OCI-LY7 (cell line): ENCODE data around the gene UBAP2L. TPM values are rescaled to one million over a fixed set of nuclear protein-coding genes. Genes with fewer than 3 reads are reported as not detected.

ENCODE experiments used
- BruUV-seq: library from RNA; stranded (reverse); fragments of 400-500 nt; replicated peaks from 2 replicates; lab custom pipeline; 2021; lab: Mats Ljungman, UMichigan
- CTCF ChIA-PET: fragments of 300-600 bp; sonication (Branson Sonifier 250); formaldehyde crosslinking; loops from one replicate; lab custom pipeline; 2022; ENCODE audit warnings: antibody characterized with exemption; ENCODE audit not compliant: unreplicated experiment; lab: Charles Lee
- POLR2A ChIA-PET: fragments of 300-600 bp; sonication (Branson Sonifier 250); formaldehyde crosslinking; loops from one replicate; lab custom pipeline; 2022; ENCODE audit warnings: antibody characterized with exemption; lab: Charles Lee
- DNase-seq: peaks from one replicate; pipeline ENCODE4 v3.0.0-alpha.2; 2015; ENCODE audit warnings: low spot score
- H2AFZ ChIP-seq: fragments of 200-600 bp; sonication (generic), shearing (Covaris generic); 2 replicates; pipeline ENCODE4 v1.6.1; 2014; ENCODE audit warnings: mild to moderate bottlenecking, antibody characterized with exemption, low read length, moderate library complexity
- H3K27ac ChIP-seq: fragments of 200-600 bp; sonication (generic); 2 replicates; pipeline ENCODE4 v1.5.1; 2014; ENCODE audit warnings: mixed run types, low read depth, mild to moderate bottlenecking, moderate library complexity, low read length, inconsistent platforms; ENCODE audit not compliant: poor library complexity, severe bottlenecking
- H3K36me3 ChIP-seq: fragments of 200-600 bp; sonication (generic); 2 replicates; pipeline ENCODE4 v1.6.1; 2014; ENCODE audit warnings: mild to moderate bottlenecking, antibody characterized with exemption, low read length, moderate library complexity, mixed read lengths; ENCODE audit not compliant: insufficient read depth
- H3K4me1 ChIP-seq: fragments of 200-600 bp; sonication (generic); 2 replicates; pipeline ENCODE4 v1.5.1; 2014; ENCODE audit warnings: mild to moderate bottlenecking, low read length; ENCODE audit not compliant: insufficient read depth, poor library complexity, severe bottlenecking
- H3K4me2 ChIP-seq: fragments of 200-600 bp; sonication (generic); 2 replicates; pipeline ENCODE4 v1.6.1; 2014; ENCODE audit warnings: mild to moderate bottlenecking, low read length
- H3K4me3 ChIP-seq: fragments of 200-600 bp; sonication (generic); 2 replicates; pipeline ENCODE4 v1.5.1; 2014; ENCODE audit warnings: mild to moderate bottlenecking, low read depth, low read length; ENCODE audit not compliant: poor library complexity, severe bottlenecking
- H3K79me2 ChIP-seq: fragments of 200-600 bp; sonication (generic); 2 replicates; pipeline ENCODE4 v1.6.1; 2016; ENCODE audit warnings: low read depth, mild to moderate bottlenecking, low read length, moderate library complexity, mixed read lengths; ENCODE audit not compliant: insufficient read depth
- H3K9me2 ChIP-seq: fragments of 200-600 bp; sonication (generic); 2 replicates; pipeline ENCODE4 v1.6.1; 2016; ENCODE audit warnings: mild to moderate bottlenecking, low read length, mixed read lengths; ENCODE audit not compliant: insufficient read depth
- H3K9me3 ChIP-seq: fragments of 200-600 bp; sonication (generic); 2 replicates; pipeline ENCODE4 v1.6.1; 2014; ENCODE audit warnings: mild to moderate bottlenecking, mixed run types, low read length, mixed read lengths
- H4K20me1 ChIP-seq: fragments of 200-600 bp; sonication (generic); 2 replicates; pipeline ENCODE4 v1.6.1; 2014; ENCODE audit warnings: mild to moderate bottlenecking, antibody characterized with exemption, low read length, moderate library complexity, mixed read lengths; ENCODE audit not compliant: insufficient read depth
- EZH2phosphoT487 ChIP-seq: fragments of 200-600 bp; sonication (generic); IDR thresholded peaks from 2 replicates; pipeline ENCODE4 v1.6.1; 2018; ENCODE audit warnings: low read depth, borderline replicate concordance, mild to moderate bottlenecking, mixed run types, antibody characterized with exemption, low read length, moderate library complexity, mixed read lengths
- intact Hi-C: fragments of 100-400 bp; cut with micrococcal nuclease; formaldehyde crosslinking; loops from one replicate; pipeline ENCODE4 v1.10.0; 2022; ENCODE audit not compliant: unreplicated experiment
- total RNA-seq, 2 experiments: library from RNA; depleted of rRNA in 1 of 2; stranded (reverse); fragments of >200 nt in 1 of 2; shearing (Covaris generic) in 1 of 2; gene quantifications; 2 replicates each; pipeline ENCODE4 v1.2.3, GENCODE V29; 2014 to 2022
- TF ChIP-seq, protein P1 (sequence below): fragments of 200-600 bp; sonication (generic); conservative IDR thresholded peaks from 2 replicates; pipeline ENCODE4 v1.5.1; 2014; ENCODE audit warnings: mild to moderate bottlenecking, antibody characterized with exemption, low read length, moderate library complexity, mixed read lengths

UBAP2L gene
- total RNA-seq, 2 experiments from 2014 or later: 80.4 to 179 TPM

DNA sequence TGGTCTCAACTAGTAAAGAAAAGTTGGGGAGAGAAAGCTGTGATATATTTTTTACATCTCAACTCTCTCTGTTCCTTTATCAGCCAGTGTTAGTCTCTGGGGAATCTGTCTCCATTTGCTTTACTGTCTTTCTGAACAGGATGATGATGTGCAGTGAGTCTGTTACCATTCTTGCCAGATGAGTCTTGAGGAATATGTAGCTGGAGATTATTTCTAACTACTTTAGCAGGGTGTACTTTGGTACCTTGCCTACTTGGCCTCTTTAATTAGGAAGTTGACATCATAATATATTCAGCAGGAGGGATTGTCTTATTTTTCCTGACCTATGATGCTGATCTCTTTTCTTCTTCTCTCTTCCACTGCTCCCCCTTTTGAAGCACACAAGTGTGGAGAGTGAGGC, 35.9 kb downstream of the UBAP2L start:
- Histone ChIP-seq H2AFZ (no peak overlapping the region), H3K36me3 (peaks cover 100% of the 10 kb centered on the region), H3K79me2 (no peaks in the 10 kb centered on the region), H4K20me1 (no peaks in the 10 kb centered on the region; the same call in 1 of the 2 replicates), H3K27ac (no peak overlapping the region), H3K4me2 (no peak overlapping the region), H3K4me3 (no peak overlapping the region), H3K4me1 (no peaks in the 10 kb centered on the region), H3K9me2 (no peaks in the 10 kb centered on the region), H3K9me3 (no peaks in the 10 kb centered on the region)
- no peak for DNase-seq
- ChIA-PET CTCF (no interaction called here), POLR2A (no interaction called here)
- no peak for TF ChIP-seq EZH2phosphoT487
- TF ChIP-seq, protein P1, sequence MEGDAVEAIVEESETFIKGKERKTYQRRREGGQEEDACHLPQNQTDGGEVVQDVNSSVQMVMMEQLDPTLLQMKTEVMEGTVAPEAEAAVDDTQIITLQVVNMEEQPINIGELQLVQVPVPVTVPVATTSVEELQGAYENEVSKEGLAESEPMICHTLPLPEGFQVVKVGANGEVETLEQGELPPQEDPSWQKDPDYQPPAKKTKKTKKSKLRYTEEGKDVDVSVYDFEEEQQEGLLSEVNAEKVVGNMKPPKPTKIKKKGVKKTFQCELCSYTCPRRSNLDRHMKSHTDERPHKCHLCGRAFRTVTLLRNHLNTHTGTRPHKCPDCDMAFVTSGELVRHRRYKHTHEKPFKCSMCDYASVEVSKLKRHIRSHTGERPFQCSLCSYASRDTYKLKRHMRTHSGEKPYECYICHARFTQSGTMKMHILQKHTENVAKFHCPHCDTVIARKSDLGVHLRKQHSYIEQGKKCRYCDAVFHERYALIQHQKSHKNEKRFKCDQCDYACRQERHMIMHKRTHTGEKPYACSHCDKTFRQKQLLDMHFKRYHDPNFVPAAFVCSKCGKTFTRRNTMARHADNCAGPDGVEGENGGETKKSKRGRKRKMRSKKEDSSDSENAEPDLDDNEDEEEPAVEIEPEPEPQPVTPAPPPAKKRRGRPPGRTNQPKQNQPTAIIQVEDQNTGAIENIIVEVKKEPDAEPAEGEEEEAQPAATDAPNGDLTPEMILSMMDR: no peak
- intact Hi-C loops: no loop called here
- BruUV-seq: no TSS peak

- Histone ChIP-seq H3K27ac (no peak overlapping the region), H3K4me3 (no peak overlapping the region), H4K20me1 (peaks cover 4% of the 10 kb centered on the region; the same call in 1 of the 2 replicates), H3K4me1 (no peaks in the 10 kb centered on the region), H3K36me3 (peaks cover 100% of the 10 kb centered on the region), H3K9me2 (no peaks in the 10 kb centered on the region), H3K4me2 (no peak overlapping the region), H2AFZ (no peak overlapping the region), H3K9me3 (no peaks in the 10 kb centered on the region), H3K79me2 (no peaks in the 10 kb centered on the region)
- intact Hi-C loops: no loop called here
- ChIA-PET POLR2A (interaction anchor here (0.6 to 1.2 kb wide), 4 partner anchors 13 to 403 kb away, joined by 3 read pairs; no protein-coding TSS in a partner anchor), CTCF (no interaction called here)
- BruUV-seq: no TSS peak
- TF ChIP-seq, protein P1: no peak
- no peak for TF ChIP-seq EZH2phosphoT487
- no peak for DNase-seq
Measured at GRCh38 chr1:154258784-154259183, 38.0 kb downstream of the UBAP2L start.

GRCh38 chr1:154260127-154260526, 39.4 kb downstream of the UBAP2L start:
- intact Hi-C loops: no loop called here
- Histone ChIP-seq H3K9me3 (no peaks in the 10 kb centered on the region), H3K27ac (no peak overlapping the region), H3K36me3 (peaks cover 100% of the 10 kb centered on the region), H3K4me1 (no peaks in the 10 kb centered on the region), H3K4me2 (no peak overlapping the region), H4K20me1 (peaks cover 7% of the 10 kb centered on the region; the same call in 1 of the 2 replicates), H3K4me3 (no peak overlapping the region), H3K9me2 (no peaks in the 10 kb centered on the region), H2AFZ (no peak overlapping the region), H3K79me2 (no peaks in the 10 kb centered on the region)
- BruUV-seq: no TSS peak
- CTCF ChIA-PET: no interaction called here
- POLR2A ChIA-PET: no interaction called here
- DNase-seq: no peak
- TF ChIP-seq, protein P1: no peak
- TF ChIP-seq EZH2phosphoT487: no peak
